HepG2 (cell line): Measurements from ENCODE around the gene ZNF839. TPM values are rescaled to one million over a fixed set of nuclear protein-coding genes. Genes with fewer than 3 reads are reported as not detected.

Source experiments
- ATAC-seq: fragments of 200-7000 bp; cut with Tn5 transposase; 3 replicates; pipeline ENCODE4 v1.9.1; 2020; ENCODE audit warnings: mild to moderate bottlenecking, moderate library complexity
- BruUV-seq: library from RNA; stranded (reverse); fragments of 400-500 nt; replicated peaks from 2 replicates; lab custom pipeline; 2021; lab: Mats Ljungman, UMichigan
- CTCF ChIA-PET: fragments of 300-600 bp; formaldehyde crosslinking; extraction: SDS; loops from one replicate; lab custom pipeline; 2021; ENCODE audit warnings: low total read pairs, inconsistent platforms, low intra/inter-chr PET ratio; lab: Yijun Ruan, JAX
- POLR2A ChIA-PET: fragments of 350-600 bp; sonication (Branson Sonifier 250); formaldehyde crosslinking; loops from one replicate; lab custom pipeline; 2020; ENCODE audit warnings: antibody characterized with exemption, inconsistent platforms; lab: Yijun Ruan, JAX
- DNase-seq: peaks from one replicate; pipeline ENCODE4 v3.0.0-alpha.2; 2015; ENCODE audit warnings: low spot score
- FAIRE-seq: peaks from 3 replicates; lab custom pipeline; 2011; peaks lifted over from hg19 to GRCh38; lab: Jason Lieb, UNC
- H2AFZ ChIP-seq: one replicate; pipeline ENCODE4 v1.6.1; 2011; ENCODE audit warnings: low read length, inconsistent platforms
- H3K27ac ChIP-seq: fragments of 300-600 bp; 3 replicates; pipeline ENCODE4 v1.8.0; 2011; ENCODE audit warnings: mixed run types, mild to moderate bottlenecking, mixed read lengths, low read length, inconsistent platforms; ENCODE audit not compliant: insufficient read depth; ENCODE audit errors: extremely low read length
- H3K27me3 ChIP-seq, 2 experiments: fragments of 200-600 bp in 1 of 2; 2 replicates in 1 of 2; 3 replicates in 1 of 2; pipeline versions ENCODE4 v1.6.0 to v1.8.0; 2011; ENCODE audit warnings: low read length in 2 of 2, mild to moderate bottlenecking in 2 of 2, moderate library complexity in 2 of 2, inconsistent platforms in 1 of 2; ENCODE audit not compliant: insufficient read depth in 2 of 2, control insufficient read depth in 1 of 2
- H3K36me3 ChIP-seq, 2 experiments: fragments of 200-600 bp in 1 of 2; replicated peaks in 1 of 2; 2 replicates in 1 of 2; 3 replicates in 1 of 2; pipeline versions ENCODE4 v1.5.1 to v1.8.0; 2011; ENCODE audit warnings: low read length in 2 of 2, inconsistent platforms in 1 of 2; ENCODE audit not compliant: insufficient read depth in 2 of 2, control insufficient read depth in 1 of 2
- H3K4me1 ChIP-seq: 2 replicates; pipeline ENCODE4 v1.5.1; 2012; ENCODE audit warnings: low read length, inconsistent platforms; ENCODE audit not compliant: insufficient read depth
- H3K4me2 ChIP-seq: 2 replicates; pipeline ENCODE4 v1.6.0; 2011; ENCODE audit warnings: low read depth, low read length, inconsistent platforms
- H3K4me3 ChIP-seq, 3 experiments: fragments of 200-600 bp in 1 of 3; sonication (generic), shearing (Covaris generic) in 1 of 3; replicated peaks in 1 of 3; 2 replicates each; pipeline ENCODE4 v1.5.1; 2011 to 2016; ENCODE audit warnings: low read length in 3 of 3, inconsistent platforms in 2 of 3, low read depth in 2 of 3, mild to moderate bottlenecking in 2 of 3, control low read depth in 1 of 3, mixed read lengths in 1 of 3; ENCODE audit not compliant: insufficient read depth in 1 of 3
- H3K79me2 ChIP-seq: one replicate; pipeline ENCODE4 v1.6.1; 2011; ENCODE audit warnings: low read length, inconsistent platforms; ENCODE audit not compliant: insufficient read depth
- H3K9ac ChIP-seq: 2 replicates; pipeline ENCODE4 v1.6.0; 2011; ENCODE audit warnings: mild to moderate bottlenecking, low read depth, low read length, inconsistent platforms; ENCODE audit not compliant: insufficient read depth
- H3K9me3 ChIP-seq: 2 replicates; pipeline ENCODE4 v1.5.1; 2012; ENCODE audit warnings: mild to moderate bottlenecking, low read length
- H4K20me1 ChIP-seq: 2 replicates; pipeline ENCODE4 v1.6.0; 2011; ENCODE audit warnings: inconsistent platforms, mild to moderate bottlenecking, low read length, moderate library complexity; ENCODE audit not compliant: insufficient read depth
- ADNP ChIP-seq: sonication (generic); formaldehyde crosslinking; IDR thresholded peaks from 2 replicates; pipeline ENCODE4 v1.4.0; 2020; ENCODE audit warnings: missing genetic modification reagents
- ARID2 ChIP-seq: sonication (generic); formaldehyde crosslinking; IDR thresholded peaks from 2 replicates; pipeline ENCODE4 v1.8.1; 2022; ENCODE audit warnings: mild to moderate bottlenecking, missing genetic modification reagents, borderline replicate concordance
- CHD4 ChIP-seq: fragments of 200-600 bp; sonication (generic); IDR thresholded peaks from 2 replicates; pipeline ENCODE4 v1.7.0; 2017; ENCODE audit warnings: mild to moderate bottlenecking, low read length, borderline replicate concordance
- DR1 ChIP-seq: sonication (generic); formaldehyde crosslinking; IDR thresholded peaks from 2 replicates; pipeline ENCODE4 v1.8.0; 2021; ENCODE audit warnings: mild to moderate bottlenecking, missing genetic modification reagents, inconsistent platforms
- GATAD2A ChIP-seq: IDR thresholded peaks from 2 replicates; pipeline ENCODE4 v1.6.1; 2016
- HNRNPLL ChIP-seq: fragments of 200-400 bp; formaldehyde crosslinking; IDR thresholded peaks from 2 replicates; pipeline ENCODE4 v1.6.1; 2017; ENCODE audit warnings: mild to moderate bottlenecking, low read depth, low read length; ENCODE audit not compliant: poor library complexity, severe bottlenecking
- KAT2B ChIP-seq: fragments of 150-350 bp; IDR thresholded peaks from 2 replicates; pipeline ENCODE4 v1.6.1; 2014; ENCODE audit warnings: low read depth, low read length, borderline replicate concordance
- KAT8 ChIP-seq: IDR thresholded peaks from 2 replicates; pipeline ENCODE4 v1.6.1; 2016; ENCODE audit warnings: missing genetic modification reagents, missing compliant biosample characterization
- MED8 ChIP-seq: sonication (generic); formaldehyde crosslinking; IDR thresholded peaks from 2 replicates; pipeline ENCODE4 v1.8.1; 2023; ENCODE audit warnings: mild to moderate bottlenecking, missing genetic modification reagents; ENCODE audit not compliant: insufficient replicate concordance
- SIX4 ChIP-seq: sonication (generic); formaldehyde crosslinking; IDR thresholded peaks from 2 replicates; pipeline ENCODE4 v1.4.0; 2020; ENCODE audit warnings: missing genetic modification reagents
- SMC3 ChIP-seq: IDR thresholded peaks from 2 replicates; pipeline ENCODE4 v1.6.1; 2011; ENCODE audit warnings: low read length, improper control_type of control experiment
- WGBS: methylation state at CpG from one replicate; pipeline ENCODE4 v1.1.6; 2017; ENCODE audit warnings: low lambda C conversion rate; 5-methylcytosine and 5-hydroxymethylcytosine counted together
- in situ Hi-C: cut with HindIII; loops from 2 replicates; pipeline ENCODE4 v1.10.0; 2017; ENCODE audit warnings: low pct_unique_long_range_greater_than_20kb; ENCODE audit not compliant: extremely low pct_ligation_motif_present
- intact Hi-C: fragments of 100-400 bp; cut with micrococcal nuclease; formaldehyde crosslinking; loops from one replicate; pipeline ENCODE4 v1.10.0; 2022; ENCODE audit not compliant: unreplicated experiment
- polyA plus RNA-seq, 8 experiments: library from polyadenylated mRNA; depleted of rRNA in 3 of 8; stranded (reverse) in 7 of 8; unstranded in 1 of 8; fragments of >200 nt; fragmentation: Illumina TruSeq in 4 of 8; extraction: Trizol in 4 of 8; gene quantifications; 2 replicates each; pipeline versions ENCODE4 v1.2.1 to v1.2.3, GENCODE V29; 2011 to 2016; ENCODE audit warnings: low read depth in 4 of 8, missing spikeins in 1 of 8, mixed read lengths in 1 of 8; ENCODE audit not compliant: insufficient read depth in 1 of 8
- total RNA-seq, 5 experiments: library from RNA; depleted of rRNA; stranded (reverse); fragments of >200 nt; fragmentation: Illumina TruSeq; extraction: Trizol; gene quantifications; 2 replicates each; pipeline ENCODE4 v1.2.3, GENCODE V29; 2016; ENCODE audit warnings: low read depth in 1 of 5
- TF ChIP-seq, protein P1 (sequence below): IDR thresholded peaks from 2 replicates; pipeline ENCODE4 v1.6.1; 2016; ENCODE audit warnings: missing compliant biosample characterization, missing genetic modification reagents, borderline replicate concordance
- TF ChIP-seq, protein P2 (sequence below): sonication (generic); formaldehyde crosslinking; IDR thresholded peaks from 2 replicates; pipeline ENCODE4 v1.4.0; 2020; ENCODE audit warnings: missing genetic modification reagents
- TF ChIP-seq, protein P3 (sequence below): sonication (generic); formaldehyde crosslinking; IDR thresholded peaks from 2 replicates; pipeline ENCODE4 v1.5.0; 2020; ENCODE audit warnings: mild to moderate bottlenecking, missing genetic modification reagents, moderate library complexity
- TF ChIP-seq, protein P4 (sequence below): sonication (generic); formaldehyde crosslinking; IDR thresholded peaks from 2 replicates; pipeline ENCODE4 v1.5.0; 2020; ENCODE audit warnings: missing genetic modification reagents
- TF ChIP-seq, protein P5 (sequence below): sonication (generic); formaldehyde crosslinking; IDR thresholded peaks from 2 replicates; pipeline ENCODE4 v1.8.1; 2023; ENCODE audit warnings: mild to moderate bottlenecking, inconsistent platforms, moderate library complexity, missing genetic modification reagents, borderline replicate concordance

ZNF839 gene
- total and polyA plus RNA-seq, 2 of the 13 experiments (the other 11 are each of a cell fraction or from before 2014, with no cell fraction given), result 11.1 to 12.8 TPM

DNA sequence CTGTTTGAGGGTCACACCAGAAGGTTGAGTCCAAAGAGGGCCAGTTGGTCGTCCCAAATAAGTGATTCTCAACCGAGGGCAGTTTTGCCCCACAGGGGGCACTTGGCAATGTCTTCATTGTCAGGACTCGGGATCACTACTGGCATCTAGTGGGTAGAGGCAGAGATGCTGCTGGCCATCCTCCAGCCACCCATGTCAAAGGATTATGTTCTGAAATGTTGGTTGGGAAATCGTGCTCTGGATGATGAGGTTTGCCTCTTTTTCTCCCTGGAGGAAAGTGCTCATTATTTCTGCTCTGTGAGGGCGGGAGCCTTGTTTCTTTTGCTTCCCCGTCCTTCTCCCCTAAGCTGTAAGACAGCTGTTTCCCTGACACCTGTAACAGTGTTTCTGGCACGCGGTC is 3.6 kb downstream of the ZNF839 start:
- Histone ChIP-seq H4K20me1 (no peaks in the 10 kb centered on the region), H3K27me3 (no peaks in the 10 kb centered on the region), H3K4me1 (peaks cover 60% of the 10 kb centered on the region), H3K36me3 (peaks cover 0 to 1% of the 10 kb centered on the region in 2 experiments; a peak in 2 of 5 replicates), H3K9me3 (no peaks in the 10 kb centered on the region), H3K4me3 (no peak overlapping the region), H3K9ac (peak overlapping the region; percentile 98), H2AFZ (no peak overlapping the region), H3K79me2 (peaks cover 7% of the 10 kb centered on the region), H3K27ac (peak overlapping the region; percentile 96), H3K4me2 (peak overlapping the region; percentile 9; the same call in 1 of the 2 replicates)
- in situ Hi-C loops, result no loop called here
- no TSS peak for BruUV-seq
- ATAC-seq, result 0 out of 3 replicates have a peak, but pooled peaks have one; percentile 14
- intact Hi-C loops, result loop anchor here (5.0 kb wide), 2 partner anchors 269 to 361 kb away; partner anchors contain the start of genes DYNC1H1 and RCOR1
- ChIA-PET CTCF (no interaction called here), POLR2A (interaction anchor here (1.0 kb wide), 1 partner anchor 18 kb away, joined by 3 read pairs; the partner anchor contains the start of gene MOK)
- DNase-seq, result peak; percentile 71
- peak; percentile 46 for FAIRE-seq
- 82% methylated on average over 5 of the region's 8 CpGs for WGBS
- TF ChIP-seq SIX4 (CRISPR knock-in tag), result no peak
- TF ChIP-seq KAT8 (CRISPR knock-in tag), result 0 out of 2 replicates have a peak, but pooled peaks have one; percentile 33
- TF ChIP-seq GATAD2A, result peak; percentile 50
- no peak for TF ChIP-seq ADNP
- TF ChIP-seq ARID2, result no peak
- TF ChIP-seq, protein P1, sequence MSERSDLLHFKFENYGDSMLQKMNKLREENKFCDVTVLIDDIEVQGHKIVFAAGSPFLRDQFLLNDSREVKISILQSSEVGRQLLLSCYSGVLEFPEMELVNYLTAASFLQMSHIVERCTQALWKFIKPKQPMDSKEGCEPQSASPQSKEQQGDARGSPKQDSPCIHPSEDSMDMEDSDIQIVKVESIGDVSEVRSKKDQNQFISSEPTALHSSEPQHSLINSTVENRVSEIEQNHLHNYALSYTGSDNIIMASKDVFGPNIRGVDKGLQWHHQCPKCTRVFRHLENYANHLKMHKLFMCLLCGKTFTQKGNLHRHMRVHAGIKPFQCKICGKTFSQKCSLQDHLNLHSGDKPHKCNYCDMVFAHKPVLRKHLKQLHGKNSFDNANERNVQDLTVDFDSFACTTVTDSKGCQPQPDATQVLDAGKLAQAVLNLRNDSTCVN (CRISPR knock-in tag), result no peak
- TF ChIP-seq HNRNPLL, result no peak
- TF ChIP-seq, protein P2, sequence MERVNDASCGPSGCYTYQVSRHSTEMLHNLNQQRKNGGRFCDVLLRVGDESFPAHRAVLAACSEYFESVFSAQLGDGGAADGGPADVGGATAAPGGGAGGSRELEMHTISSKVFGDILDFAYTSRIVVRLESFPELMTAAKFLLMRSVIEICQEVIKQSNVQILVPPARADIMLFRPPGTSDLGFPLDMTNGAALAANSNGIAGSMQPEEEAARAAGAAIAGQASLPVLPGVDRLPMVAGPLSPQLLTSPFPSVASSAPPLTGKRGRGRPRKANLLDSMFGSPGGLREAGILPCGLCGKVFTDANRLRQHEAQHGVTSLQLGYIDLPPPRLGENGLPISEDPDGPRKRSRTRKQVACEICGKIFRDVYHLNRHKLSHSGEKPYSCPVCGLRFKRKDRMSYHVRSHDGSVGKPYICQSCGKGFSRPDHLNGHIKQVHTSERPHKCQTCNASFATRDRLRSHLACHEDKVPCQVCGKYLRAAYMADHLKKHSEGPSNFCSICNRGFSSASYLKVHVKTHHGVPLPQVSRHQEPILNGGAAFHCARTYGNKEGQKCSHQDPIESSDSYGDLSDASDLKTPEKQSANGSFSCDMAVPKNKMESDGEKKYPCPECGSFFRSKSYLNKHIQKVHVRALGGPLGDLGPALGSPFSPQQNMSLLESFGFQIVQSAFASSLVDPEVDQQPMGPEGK (CRISPR knock-in tag), result 0 out of 2 replicates have a peak, but pooled peaks have one; percentile 27
- TF ChIP-seq DR1 (CRISPR knock-in tag), result no peak
- TF ChIP-seq SMC3, result peak; percentile 49; the same call in 1 of the 2 replicates
- TF ChIP-seq, protein P3, sequence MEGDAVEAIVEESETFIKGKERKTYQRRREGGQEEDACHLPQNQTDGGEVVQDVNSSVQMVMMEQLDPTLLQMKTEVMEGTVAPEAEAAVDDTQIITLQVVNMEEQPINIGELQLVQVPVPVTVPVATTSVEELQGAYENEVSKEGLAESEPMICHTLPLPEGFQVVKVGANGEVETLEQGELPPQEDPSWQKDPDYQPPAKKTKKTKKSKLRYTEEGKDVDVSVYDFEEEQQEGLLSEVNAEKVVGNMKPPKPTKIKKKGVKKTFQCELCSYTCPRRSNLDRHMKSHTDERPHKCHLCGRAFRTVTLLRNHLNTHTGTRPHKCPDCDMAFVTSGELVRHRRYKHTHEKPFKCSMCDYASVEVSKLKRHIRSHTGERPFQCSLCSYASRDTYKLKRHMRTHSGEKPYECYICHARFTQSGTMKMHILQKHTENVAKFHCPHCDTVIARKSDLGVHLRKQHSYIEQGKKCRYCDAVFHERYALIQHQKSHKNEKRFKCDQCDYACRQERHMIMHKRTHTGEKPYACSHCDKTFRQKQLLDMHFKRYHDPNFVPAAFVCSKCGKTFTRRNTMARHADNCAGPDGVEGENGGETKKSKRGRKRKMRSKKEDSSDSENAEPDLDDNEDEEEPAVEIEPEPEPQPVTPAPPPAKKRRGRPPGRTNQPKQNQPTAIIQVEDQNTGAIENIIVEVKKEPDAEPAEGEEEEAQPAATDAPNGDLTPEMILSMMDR (CRISPR knock-in tag), result peak; percentile 61
- TF ChIP-seq CHD4, result peak; percentile 40; the same call in 1 of the 2 replicates
- TF ChIP-seq MED8 (CRISPR knock-in tag), result no peak
- TF ChIP-seq, protein P4, sequence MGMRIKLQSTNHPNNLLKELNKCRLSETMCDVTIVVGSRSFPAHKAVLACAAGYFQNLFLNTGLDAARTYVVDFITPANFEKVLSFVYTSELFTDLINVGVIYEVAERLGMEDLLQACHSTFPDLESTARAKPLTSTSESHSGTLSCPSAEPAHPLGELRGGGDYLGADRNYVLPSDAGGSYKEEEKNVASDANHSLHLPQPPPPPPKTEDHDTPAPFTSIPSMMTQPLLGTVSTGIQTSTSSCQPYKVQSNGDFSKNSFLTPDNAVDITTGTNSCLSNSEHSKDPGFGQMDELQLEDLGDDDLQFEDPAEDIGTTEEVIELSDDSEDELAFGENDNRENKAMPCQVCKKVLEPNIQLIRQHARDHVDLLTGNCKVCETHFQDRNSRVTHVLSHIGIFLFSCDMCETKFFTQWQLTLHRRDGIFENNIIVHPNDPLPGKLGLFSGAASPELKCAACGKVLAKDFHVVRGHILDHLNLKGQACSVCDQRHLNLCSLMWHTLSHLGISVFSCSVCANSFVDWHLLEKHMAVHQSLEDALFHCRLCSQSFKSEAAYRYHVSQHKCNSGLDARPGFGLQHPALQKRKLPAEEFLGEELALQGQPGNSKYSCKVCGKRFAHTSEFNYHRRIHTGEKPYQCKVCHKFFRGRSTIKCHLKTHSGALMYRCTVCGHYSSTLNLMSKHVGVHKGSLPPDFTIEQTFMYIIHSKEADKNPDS (CRISPR knock-in tag), result no peak
- TF ChIP-seq, protein P5, sequence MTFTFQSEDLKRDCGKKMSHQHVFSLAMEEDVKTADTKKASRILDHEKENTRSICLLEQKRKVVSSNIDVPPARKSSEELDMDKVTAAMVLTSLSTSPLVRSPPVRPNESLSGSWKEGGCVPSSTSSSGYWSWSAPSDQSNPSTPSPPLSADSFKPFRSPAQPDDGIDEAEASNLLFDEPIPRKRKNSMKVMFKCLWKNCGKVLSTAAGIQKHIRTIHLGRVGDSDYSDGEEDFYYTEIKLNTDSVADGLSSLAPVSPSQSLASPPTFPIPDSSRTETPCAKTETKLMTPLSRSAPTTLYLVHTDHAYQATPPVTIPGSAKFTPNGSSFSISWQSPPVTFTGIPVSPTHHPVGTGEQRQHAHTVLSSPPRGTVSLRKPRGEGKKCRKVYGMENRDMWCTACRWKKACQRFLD (CRISPR knock-in tag), result no peak
- TF ChIP-seq KAT2B, result no peak
